ENCODE measurements around the gene BCCIP. TPM values are rescaled to one million over a fixed set of nuclear protein-coding genes. Genes with fewer than 3 reads are reported as not detected.

Gene BCCIP
- total and polyA plus RNA-seq, 7 donors: 57.6 to 235 (median 87.6) TPM

GRCh38 chr10:125846894-125847293 is 23.5 kb downstream of the BCCIP start:
- WGBS, 3 donors: 97 to 98% (median 97%) methylated on average over 3 of the region's 3 CpGs
- Histone ChIP-seq H3K4me1 (no peaks in the 10 kb centered on the region), H3K36me3 (ENCODE audit: insufficient read depth in 1 of 2, low read depth in 1 of 2) (peaks cover 8 to 94% of the 10 kb centered on the region in 2 donors), H3K27ac (no peak overlapping the region), H3K27me3 (ENCODE audit: insufficient read depth in 3 of 3, low read length in 2 of 3) (no peaks in the 10 kb centered on the region), H3K9me3 (no peaks in the 10 kb centered on the region), H3K4me3 (no peak overlapping the region)
- no peak for DNase-seq
- no peak for ATAC-seq
- no peak for TF ChIP-seq CTCF (IDR thresholded peaks at IDR 0.05)
- intact Hi-C loops (cut with DNase I): no loop called here

- H3K4me3 ChIP-seq: no peak overlapping the region
- H3K36me3 ChIP-seq (ENCODE audit: insufficient read depth in 1 of 2, low read depth in 1 of 2): peaks cover 5 to 95% of the 10 kb centered on the region in 2 donors
- no peaks in the 10 kb centered on the region for H3K9me3 ChIP-seq
- H3K27me3 ChIP-seq (ENCODE audit: insufficient read depth in 3 of 3, low read length in 2 of 3): no peaks in the 10 kb centered on the region
- DNase-seq (no peak), ATAC-seq (no peak)
- H3K4me1 ChIP-seq: no peaks in the 10 kb centered on the region
- no peak overlapping the region for H3K27ac ChIP-seq
- no peak for TF ChIP-seq CTCF (IDR thresholded peaks at IDR 0.05)
- intact Hi-C loops (cut with DNase I): no loop called here
- 68 to 91% (median 70%) methylated on average over 2 of the region's 2 CpGs for WGBS, 3 donors
Observed at GRCh38 chr10:125848371-125848770, 25.0 kb downstream of the BCCIP start.

GRCh38 chr10:125848857-125849256 is 25.5 kb downstream of the BCCIP start:
- intact Hi-C loops (cut with DNase I): no loop called here
- peaks cover 5 to 96% of the 10 kb centered on the region in 2 donors for H3K36me3 ChIP-seq (ENCODE audit: insufficient read depth in 1 of 2, low read depth in 1 of 2)
- no peak for TF ChIP-seq CTCF (IDR thresholded peaks at IDR 0.05)
- ATAC-seq: no peak
- H3K27me3 ChIP-seq (ENCODE audit: insufficient read depth in 3 of 3, low read length in 2 of 3): no peaks in the 10 kb centered on the region
- H3K9me3 ChIP-seq: no peaks in the 10 kb centered on the region
- no peaks in the 10 kb centered on the region for H3K4me1 ChIP-seq
- no peak overlapping the region for H3K27ac ChIP-seq
- no peak overlapping the region for H3K4me3 ChIP-seq
- DNase-seq: no peak
- WGBS, 3 donors: 95 to 98% (median 98%) methylated on average over 2 of the region's 2 CpGs

GRCh38 chr10:125849448-125849847 is 26.1 kb downstream of the BCCIP start:
- intact Hi-C loops (cut with DNase I): no loop called here
- H3K36me3 ChIP-seq (ENCODE audit: insufficient read depth in 1 of 2, low read depth in 1 of 2): peaks cover 5 to 97% of the 10 kb centered on the region in 2 donors

More at GRCh38 chr10:125849448-125849847, 26.1 kb downstream of the BCCIP start:
- Histone ChIP-seq H3K9me3 (no peaks in the 10 kb centered on the region), H3K27me3 (ENCODE audit: insufficient read depth in 3 of 3, low read length in 2 of 3) (no peaks in the 10 kb centered on the region), H3K4me1 (no peaks in the 10 kb centered on the region), H3K4me3 (no peak overlapping the region), H3K27ac (no peak overlapping the region)
- 92 to 99% (median 95%) methylated on average over 7 of the region's 7 CpGs for WGBS, 3 donors
- ATAC-seq (no peak), DNase-seq (no peak)
- TF ChIP-seq CTCF (IDR thresholded peaks at IDR 0.05): no peak
